Prostate gland (tissue), 2 donors: Measurements from ENCODE around the gene CTNNA1.

ENCODE experiments used
- POLR2AphosphoS5 ChIP-seq: sonication (generic); formaldehyde crosslinking; IDR thresholded peaks from one replicate; pipeline ENCODE4 v1.6.1; 2017; ENCODE audit warnings: antibody characterized with exemption
- TF ChIP-seq, protein P1 (sequence below), 4 experiments: fragments of 200-600 bp in 2 of 4; fragments of 450-650 bp in 2 of 4; sonication (generic) in 2 of 4; IDR thresholded peaks; 1 replicate in 3 of 4; 2 replicates in 1 of 4; pipeline ENCODE4 v1.5.1; 2016 to 2019; ENCODE audit warnings: antibody characterized with exemption in 4 of 4, mild to moderate bottlenecking in 2 of 4, moderate library complexity in 2 of 4

DNA sequence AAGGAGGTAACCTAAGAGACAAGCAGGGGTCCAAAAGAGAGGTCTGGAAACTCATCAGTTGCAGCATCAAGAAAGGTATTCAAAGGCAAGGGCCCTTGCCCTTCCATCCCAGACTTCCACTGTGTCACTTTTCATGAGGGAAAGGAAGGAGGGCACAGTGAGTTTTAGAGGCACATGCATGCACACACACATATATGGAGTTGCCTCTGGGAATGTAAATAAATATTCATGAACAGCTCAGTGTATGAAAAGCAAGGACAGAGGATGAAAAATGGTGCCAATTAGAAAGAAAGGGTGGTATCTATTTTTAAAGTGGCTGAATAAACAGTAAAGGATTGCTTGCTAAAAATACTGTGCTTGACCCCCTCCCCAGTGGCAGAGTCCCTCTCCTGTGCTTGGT lies 227.2 kb downstream of the CTNNA1 start:
- TF ChIP-seq, protein P1, sequence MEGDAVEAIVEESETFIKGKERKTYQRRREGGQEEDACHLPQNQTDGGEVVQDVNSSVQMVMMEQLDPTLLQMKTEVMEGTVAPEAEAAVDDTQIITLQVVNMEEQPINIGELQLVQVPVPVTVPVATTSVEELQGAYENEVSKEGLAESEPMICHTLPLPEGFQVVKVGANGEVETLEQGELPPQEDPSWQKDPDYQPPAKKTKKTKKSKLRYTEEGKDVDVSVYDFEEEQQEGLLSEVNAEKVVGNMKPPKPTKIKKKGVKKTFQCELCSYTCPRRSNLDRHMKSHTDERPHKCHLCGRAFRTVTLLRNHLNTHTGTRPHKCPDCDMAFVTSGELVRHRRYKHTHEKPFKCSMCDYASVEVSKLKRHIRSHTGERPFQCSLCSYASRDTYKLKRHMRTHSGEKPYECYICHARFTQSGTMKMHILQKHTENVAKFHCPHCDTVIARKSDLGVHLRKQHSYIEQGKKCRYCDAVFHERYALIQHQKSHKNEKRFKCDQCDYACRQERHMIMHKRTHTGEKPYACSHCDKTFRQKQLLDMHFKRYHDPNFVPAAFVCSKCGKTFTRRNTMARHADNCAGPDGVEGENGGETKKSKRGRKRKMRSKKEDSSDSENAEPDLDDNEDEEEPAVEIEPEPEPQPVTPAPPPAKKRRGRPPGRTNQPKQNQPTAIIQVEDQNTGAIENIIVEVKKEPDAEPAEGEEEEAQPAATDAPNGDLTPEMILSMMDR (IDR thresholded peaks at IDR 0.05), result no peak
- TF ChIP-seq POLR2AphosphoS5, result no peak
